ENCODE results near the gene UBE2D2. TPM values are rescaled to one million over a fixed set of nuclear protein-coding genes. Genes with fewer than 3 reads are reported as not detected.
"Not testable (repeated sequence)": the region's sequence is repeated elsewhere in the genome, so short reads cannot be mapped to it uniquely, and the experiment has no call there.

UBE2D2 gene
- total RNA-seq, 1 donor from 2014 or later, result 214 TPM

GRCh38 chr5:139619861-139620260, 58.7 kb downstream of the UBE2D2 start:
- Mint-ChIP-seq H3K4me3 (ENCODE audit: unreplicated experiment) (no peak overlapping the region), H3K9me3 (ENCODE audit: unreplicated experiment) (no peaks in the 10 kb centered on the region), H3K27ac (ENCODE audit: unreplicated experiment) (no peak overlapping the region), H3K27me3 (ENCODE audit: unreplicated experiment) (no peaks in the 10 kb centered on the region), H3K36me3 (ENCODE audit: low read depth, unreplicated experiment) (peaks cover 25% of the 10 kb centered on the region), H3K4me1 (ENCODE audit: unreplicated experiment) (no peaks in the 10 kb centered on the region)
- TF ChIP-seq CTCF (IDR thresholded peaks at IDR 0.05; ENCODE audit: unreplicated experiment), result no peak
- no peak for DNase-seq (ENCODE audit: low spot score)

DNA sequence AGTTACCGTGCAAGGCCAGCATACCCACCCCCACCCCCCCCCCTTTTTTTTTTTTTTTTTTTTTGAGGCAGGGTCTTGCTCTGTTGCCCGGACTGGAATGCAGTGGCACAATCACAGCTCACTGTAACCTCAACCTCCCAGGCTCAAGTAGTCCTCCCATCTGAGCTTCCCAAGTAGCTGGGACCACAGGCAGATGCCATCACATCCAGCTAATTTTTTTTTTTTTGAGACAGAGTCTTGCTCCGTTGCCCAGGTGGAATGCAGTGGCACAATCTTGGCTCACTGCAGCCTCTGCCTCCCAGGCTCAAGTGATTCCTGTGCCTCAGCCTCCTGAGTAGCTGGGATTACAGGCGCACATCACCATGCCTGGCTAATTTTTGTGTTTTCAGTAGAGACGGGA, 64.3 kb downstream of the UBE2D2 start:
- not testable (repeated sequence) for H3K27ac Mint-ChIP-seq (ENCODE audit: unreplicated experiment); H3K9me3 Mint-ChIP-seq (ENCODE audit: unreplicated experiment); DNase-seq (ENCODE audit: low spot score); H3K4me1 Mint-ChIP-seq (ENCODE audit: unreplicated experiment); H3K4me3 Mint-ChIP-seq (ENCODE audit: unreplicated experiment); H3K27me3 Mint-ChIP-seq (ENCODE audit: unreplicated experiment)
- peaks cover 33% of the 10 kb centered on the region for H3K36me3 Mint-ChIP-seq (ENCODE audit: low read depth, unreplicated experiment)

GRCh38 chr5:139630855-139631254, 69.7 kb downstream of the UBE2D2 start:
- Mint-ChIP-seq H3K27me3 (ENCODE audit: unreplicated experiment) (peaks cover 7% of the 10 kb centered on the region), H3K4me3 (ENCODE audit: unreplicated experiment) (no peak overlapping the region), H3K9me3 (ENCODE audit: unreplicated experiment) (no peaks in the 10 kb centered on the region), H3K27ac (ENCODE audit: unreplicated experiment) (no peak overlapping the region), H3K4me1 (ENCODE audit: unreplicated experiment) (peaks cover 17% of the 10 kb centered on the region), H3K36me3 (ENCODE audit: low read depth, unreplicated experiment) (peaks cover 21% of the 10 kb centered on the region)
- DNase-seq (ENCODE audit: low spot score), result no peak
- no peak for TF ChIP-seq CTCF (IDR thresholded peaks at IDR 0.05; ENCODE audit: unreplicated experiment)

- H3K27ac Mint-ChIP-seq (ENCODE audit: unreplicated experiment), result no peak overlapping the region
- peaks cover 13% of the 10 kb centered on the region for H3K27me3 Mint-ChIP-seq (ENCODE audit: unreplicated experiment)
- peaks cover 27% of the 10 kb centered on the region for H3K36me3 Mint-ChIP-seq (ENCODE audit: low read depth, unreplicated experiment)
- DNase-seq (ENCODE audit: low spot score), result no peak
- no peak for TF ChIP-seq CTCF (IDR thresholded peaks at IDR 0.05; ENCODE audit: unreplicated experiment)
- no peak overlapping the region for H3K4me3 Mint-ChIP-seq (ENCODE audit: unreplicated experiment)
- peaks cover 25% of the 10 kb centered on the region for H3K4me1 Mint-ChIP-seq (ENCODE audit: unreplicated experiment)
- H3K9me3 Mint-ChIP-seq (ENCODE audit: unreplicated experiment), result no peaks in the 10 kb centered on the region
Observed at GRCh38 chr5:139631520-139632165, 70.5 kb downstream of the UBE2D2 start.

DNA sequence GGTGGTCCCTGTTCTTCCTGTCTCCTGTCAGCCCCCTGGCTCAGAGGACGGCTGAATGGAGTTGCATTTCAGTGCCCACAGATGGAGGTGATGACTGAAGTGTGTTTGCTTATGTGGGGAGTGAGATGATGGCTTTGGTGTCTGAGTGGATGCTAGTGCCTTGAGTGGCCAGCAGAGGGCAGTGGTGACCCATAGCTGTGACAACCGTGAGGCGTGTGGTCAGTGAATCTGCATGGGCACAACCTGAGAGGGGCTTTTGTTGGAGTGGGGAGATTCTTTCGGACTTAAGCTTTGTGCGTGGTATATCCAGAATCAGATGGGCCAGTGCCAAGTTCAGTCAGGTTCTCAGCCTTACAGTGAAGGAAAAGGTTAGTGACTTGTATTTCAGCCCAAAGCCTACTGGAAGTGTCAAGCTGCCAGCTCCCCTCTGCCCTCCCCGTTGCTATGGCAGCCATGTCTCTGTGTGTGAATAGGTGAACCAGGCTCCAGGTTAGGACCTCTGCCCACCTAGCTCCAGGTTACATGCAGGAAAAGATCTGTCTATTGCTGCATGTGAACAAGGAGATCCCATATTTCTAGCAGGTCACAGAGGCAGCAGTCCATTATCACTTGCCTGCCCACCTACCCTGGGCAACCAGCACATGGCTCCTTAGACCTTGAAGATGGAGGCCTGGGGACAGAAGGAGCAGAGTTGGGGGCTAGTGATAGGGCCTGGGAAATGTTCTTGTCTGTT, 72.3 kb downstream of the UBE2D2 start:
- H3K27me3 Mint-ChIP-seq (ENCODE audit: unreplicated experiment), result peaks cover 11% of the 10 kb centered on the region
- peaks cover 13% of the 10 kb centered on the region for H3K36me3 Mint-ChIP-seq (ENCODE audit: low read depth, unreplicated experiment)
- H3K9me3 Mint-ChIP-seq (ENCODE audit: unreplicated experiment), result no peaks in the 10 kb centered on the region
- peak; percentile 70 for DNase-seq (ENCODE audit: low spot score)
- TF ChIP-seq CTCF (IDR thresholded peaks at IDR 0.05; ENCODE audit: unreplicated experiment), result peak; percentile 91
- peak overlapping the region; percentile 74 for H3K27ac Mint-ChIP-seq (ENCODE audit: unreplicated experiment)
- peaks cover 32% of the 10 kb centered on the region for H3K4me1 Mint-ChIP-seq (ENCODE audit: unreplicated experiment)
- no peak overlapping the region for H3K4me3 Mint-ChIP-seq (ENCODE audit: unreplicated experiment)

Measured in endothelial cell (in vitro differentiated cells).